Measurements from ENCODE around the gene PCP2.

The PCP2 gene

DNA sequence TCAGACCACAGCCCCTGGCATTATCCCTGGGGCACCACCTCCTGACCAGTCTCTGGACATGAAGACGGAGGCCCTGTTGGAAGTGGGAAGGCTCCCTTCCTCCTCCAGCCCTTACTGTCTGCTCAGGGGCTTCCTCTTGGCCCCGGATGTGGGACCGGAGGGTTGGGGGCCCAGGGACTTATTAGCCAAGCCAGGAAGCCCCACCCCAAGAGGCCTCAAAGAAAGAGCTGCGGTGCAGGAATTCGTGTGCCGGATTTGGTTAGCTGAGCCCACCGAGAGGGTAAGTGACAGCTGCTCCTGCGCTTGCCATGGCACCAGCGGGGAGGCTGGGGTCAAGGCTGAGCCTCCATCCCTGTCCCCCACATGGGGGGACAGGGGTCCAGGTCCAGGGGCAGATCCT, 35.3 kb upstream of the PCP2 start, which contains the start of gene RETN:
Gene RETN (plus strand): TSS at position 208 of the 400 bp plus-strand sequence. CDS start 278 bp downstream, outside the sequence.
- H4K91ac ChIP-seq (ENCODE audit: low read length), result no peak within 1 kb of the TSS
- peaks cover 5% of the 10 kb centered on the region for H3K9me3 ChIP-seq (ENCODE audit: control insufficient read depth, low read length)
- H3K4me3 ChIP-seq (ENCODE audit: insufficient read depth in 1 of 2, low read depth in 1 of 2, low read length in 2 of 2), result no peak within 1 kb of the TSS
- H3K79me1 ChIP-seq (replicated peaks; ENCODE audit: low read length, poor library complexity, severe bottlenecking), result no peaks in the 10 kb centered on the region
- H3K4me2 ChIP-seq (ENCODE audit: low read length, poor library complexity, severe bottlenecking), result no peak within 1 kb of the TSS
- no peak within 1 kb of the TSS for H2BK5ac ChIP-seq (ENCODE audit: low read depth, low read length, poor library complexity, severe bottlenecking)
- H3K9ac ChIP-seq (ENCODE audit: low read length), result no peak within 1 kb of the TSS
- H3K14ac ChIP-seq (ENCODE audit: low read length in 2 of 2), result no peak within 1 kb of the TSS
- no peak within 1 kb of the TSS for H2AFZ ChIP-seq (ENCODE audit: low read depth, low read length)
- peaks cover 2% of the 10 kb centered on the region for H3K4me1 ChIP-seq (ENCODE audit: control insufficient read depth, insufficient read depth, low read depth, low read length)
- no peaks in the 10 kb centered on the region for H3K36me3 ChIP-seq (ENCODE audit: control insufficient read depth in 1 of 2, insufficient read depth in 2 of 2, low read depth in 1 of 2, low read length in 2 of 2)
- H2BK15ac ChIP-seq (ENCODE audit: low read depth, poor library complexity, severe bottlenecking), result no peak within 1 kb of the TSS
- no peak for DNase-seq
- no peak within 1 kb of the TSS for H2AK5ac ChIP-seq (ENCODE audit: low read length, severe bottlenecking)
- 84% methylated on average over 9 of the region's 9 CpGs for WGBS
- peaks cover 40 to 47% of the 10 kb centered on the region in 2 experiments for H3K27me3 ChIP-seq (ENCODE audit: control insufficient read depth in 1 of 2, insufficient read depth in 1 of 2, low read length in 2 of 2)
- no peak within 1 kb of the TSS for H3K23ac ChIP-seq (ENCODE audit: low read length in 2 of 2)
- H3K27ac ChIP-seq (ENCODE audit: low read length, poor library complexity, severe bottlenecking), result no peak within 1 kb of the TSS
- no peak within 1 kb of the TSS for H2BK120ac ChIP-seq (ENCODE audit: low read depth, low read length)
- no peak within 1 kb of the TSS for H3K4ac ChIP-seq (ENCODE audit: low read depth in 1 of 2, low read length in 2 of 2)
- H2BK12ac ChIP-seq (ENCODE audit: low read length in 2 of 2), result no peak within 1 kb of the TSS
- H4K8ac ChIP-seq (ENCODE audit: low read length), result no peak within 1 kb of the TSS
- no peak within 1 kb of the TSS for H3K18ac ChIP-seq (ENCODE audit: low read depth in 1 of 2, low read length in 2 of 2)

DNA sequence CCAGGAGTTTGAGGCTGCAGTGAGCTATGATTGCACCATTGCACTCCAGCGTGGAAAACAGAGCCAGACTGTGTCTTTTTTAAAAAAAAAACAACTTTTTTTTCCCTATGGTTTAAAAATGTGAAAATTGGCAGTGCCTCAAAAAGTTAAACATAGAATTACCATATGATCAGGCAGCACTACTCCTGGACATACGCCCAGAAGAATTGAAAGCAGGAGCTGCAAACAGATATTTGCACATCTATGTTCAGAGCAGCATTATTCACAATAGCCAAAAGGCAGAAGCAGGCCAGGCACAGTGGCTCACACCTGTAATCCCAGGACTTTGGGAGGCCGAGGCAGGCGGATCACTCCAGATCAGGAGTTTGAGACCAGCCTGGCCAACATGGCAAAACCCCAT, 31.6 kb upstream of the PCP2 start:
- WGBS, result 71% methylated on average over 3 of the region's 4 CpGs

DNA sequence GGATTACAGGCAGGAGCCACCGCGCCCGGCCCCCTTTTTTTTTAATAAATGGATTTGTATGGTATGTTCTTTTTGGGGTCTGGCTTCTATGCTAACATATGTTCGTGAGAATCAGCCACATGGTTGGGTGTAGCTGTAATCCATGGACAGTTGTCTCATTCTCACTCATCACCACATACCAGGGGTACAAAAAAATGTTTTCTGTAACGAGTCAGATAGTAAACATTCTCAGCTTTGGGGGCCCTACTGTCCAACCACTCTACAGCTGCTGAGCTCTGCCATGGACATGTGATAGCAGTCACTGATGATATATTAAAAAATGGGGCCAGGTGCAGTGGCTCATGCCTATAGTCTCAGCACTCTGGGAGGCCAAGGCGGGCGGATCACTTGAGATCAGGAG, 30.2 kb upstream of the PCP2 start:
- Histone ChIP-seq H3K79me1 (replicated peaks; ENCODE audit: low read length, poor library complexity, severe bottlenecking) (no peaks in the 10 kb centered on the region), H3K27ac (ENCODE audit: low read length, poor library complexity, severe bottlenecking) (no peak overlapping the region), H3K9ac (ENCODE audit: low read length) (no peak overlapping the region), H3K4me2 (ENCODE audit: low read length, poor library complexity, severe bottlenecking) (no peak overlapping the region), H3K4ac (ENCODE audit: low read depth in 1 of 2, low read length in 2 of 2) (no peak overlapping the region), H2BK15ac (ENCODE audit: low read depth, poor library complexity, severe bottlenecking) (no peak overlapping the region), H3K9me3 (ENCODE audit: control insufficient read depth, low read length) (no peaks in the 10 kb centered on the region), H4K8ac (ENCODE audit: low read length) (no peak overlapping the region), H3K4me3 (ENCODE audit: insufficient read depth in 1 of 2, low read depth in 1 of 2, low read length in 2 of 2) (no peak overlapping the region), H2BK120ac (ENCODE audit: low read depth, low read length) (no peak overlapping the region), H3K36me3 (ENCODE audit: control insufficient read depth in 1 of 2, insufficient read depth in 2 of 2, low read depth in 1 of 2, low read length in 2 of 2) (no peaks in the 10 kb centered on the region), H3K18ac (ENCODE audit: low read depth in 1 of 2, low read length in 2 of 2) (no peak overlapping the region), H2BK12ac (ENCODE audit: low read length in 2 of 2) (no peak overlapping the region), H2AK5ac (ENCODE audit: low read length, severe bottlenecking) (no peak overlapping the region), H2AFZ (ENCODE audit: low read depth, low read length) (no peak overlapping the region), H3K4me1 (ENCODE audit: control insufficient read depth, insufficient read depth, low read depth, low read length) (no peaks in the 10 kb centered on the region), H3K27me3 (ENCODE audit: control insufficient read depth in 1 of 2, insufficient read depth in 1 of 2, low read length in 2 of 2) (peaks cover 8 to 36% of the 10 kb centered on the region in 2 experiments), H3K23ac (ENCODE audit: low read length in 2 of 2) (no peak overlapping the region), H4K91ac (ENCODE audit: low read length) (no peak overlapping the region), H2BK5ac (ENCODE audit: low read depth, low read length, poor library complexity, severe bottlenecking) (no peak overlapping the region), H3K14ac (ENCODE audit: low read length in 2 of 2) (no peak overlapping the region)
- 77% methylated on average over 3 of the region's 7 CpGs for WGBS
- no peak for DNase-seq

More for the DNA sequence above, 31.6 kb upstream of the PCP2 start:
- Histone ChIP-seq H2AK5ac (ENCODE audit: low read length, severe bottlenecking) (no peak overlapping the region), H4K91ac (ENCODE audit: low read length) (no peak overlapping the region), H3K4me2 (ENCODE audit: low read length, poor library complexity, severe bottlenecking) (no peak overlapping the region), H3K9ac (ENCODE audit: low read length) (no peak overlapping the region), H3K4me3 (ENCODE audit: insufficient read depth in 1 of 2, low read depth in 1 of 2, low read length in 2 of 2) (no peak overlapping the region), H3K27ac (ENCODE audit: low read length, poor library complexity, severe bottlenecking) (no peak overlapping the region), H3K36me3 (ENCODE audit: control insufficient read depth in 1 of 2, insufficient read depth in 2 of 2, low read depth in 1 of 2, low read length in 2 of 2) (no peaks in the 10 kb centered on the region), H3K4me1 (ENCODE audit: control insufficient read depth, insufficient read depth, low read depth, low read length) (peaks cover under 1% of the 10 kb centered on the region), H3K27me3 (ENCODE audit: control insufficient read depth in 1 of 2, insufficient read depth in 1 of 2, low read length in 2 of 2) (peaks cover 16 to 48% of the 10 kb centered on the region in 2 experiments), H2AFZ (ENCODE audit: low read depth, low read length) (no peak overlapping the region), H2BK120ac (ENCODE audit: low read depth, low read length) (no peak overlapping the region), H2BK15ac (ENCODE audit: low read depth, poor library complexity, severe bottlenecking) (no peak overlapping the region), H3K18ac (ENCODE audit: low read depth in 1 of 2, low read length in 2 of 2) (no peak overlapping the region), H3K23ac (ENCODE audit: low read length in 2 of 2) (no peak overlapping the region), H2BK5ac (ENCODE audit: low read depth, low read length, poor library complexity, severe bottlenecking) (no peak overlapping the region), H3K9me3 (ENCODE audit: control insufficient read depth, low read length) (no peaks in the 10 kb centered on the region), H4K8ac (ENCODE audit: low read length) (no peak overlapping the region), H3K4ac (ENCODE audit: low read depth in 1 of 2, low read length in 2 of 2) (no peak overlapping the region), H3K79me1 (replicated peaks; ENCODE audit: low read length, poor library complexity, severe bottlenecking) (no peaks in the 10 kb centered on the region), H2BK12ac (ENCODE audit: low read length in 2 of 2) (no peak overlapping the region), H3K14ac (ENCODE audit: low read length in 2 of 2) (no peak overlapping the region)
- no peak for DNase-seq

DNA sequence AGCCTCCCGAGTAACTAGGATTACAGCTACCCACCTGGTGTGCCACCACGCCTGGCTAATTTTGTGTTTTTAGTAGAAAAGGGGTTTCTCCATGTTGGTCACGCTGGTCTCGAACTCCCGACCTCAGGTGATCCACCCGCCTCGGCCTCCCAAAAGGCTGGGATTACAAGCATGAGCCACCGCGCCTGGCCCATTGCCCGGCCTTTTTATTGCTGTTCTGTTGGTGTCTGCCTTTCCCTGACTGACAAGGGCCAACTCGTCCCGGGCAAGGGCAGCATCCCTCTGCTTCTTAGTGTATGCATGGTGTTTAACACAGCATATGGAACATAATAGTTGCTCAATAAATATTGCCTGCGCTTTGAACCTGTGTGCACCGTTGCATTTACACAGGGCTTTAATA, 29.1 kb upstream of the PCP2 start:
- no peak overlapping the region for H3K18ac ChIP-seq (ENCODE audit: low read depth in 1 of 2, low read length in 2 of 2)
- WGBS, result 85% methylated on average over 12 of the region's 14 CpGs

More for the DNA sequence above, 29.1 kb upstream of the PCP2 start:
- no peak for DNase-seq
- Histone ChIP-seq H3K4me1 (ENCODE audit: control insufficient read depth, insufficient read depth, low read depth, low read length) (no peaks in the 10 kb centered on the region), H2BK12ac (ENCODE audit: low read length in 2 of 2) (no peak overlapping the region), H2AK5ac (ENCODE audit: low read length, severe bottlenecking) (no peak overlapping the region), H3K36me3 (ENCODE audit: control insufficient read depth in 1 of 2, insufficient read depth in 2 of 2, low read depth in 1 of 2, low read length in 2 of 2) (no peaks in the 10 kb centered on the region), H3K4me2 (ENCODE audit: low read length, poor library complexity, severe bottlenecking) (no peak overlapping the region), H3K27me3 (ENCODE audit: control insufficient read depth in 1 of 2, insufficient read depth in 1 of 2, low read length in 2 of 2) (peaks cover 14 to 40% of the 10 kb centered on the region in 2 experiments), H2BK15ac (ENCODE audit: low read depth, poor library complexity, severe bottlenecking) (no peak overlapping the region), H2AFZ (ENCODE audit: low read depth, low read length) (no peak overlapping the region), H4K91ac (ENCODE audit: low read length) (no peak overlapping the region), H3K79me1 (replicated peaks; ENCODE audit: low read length, poor library complexity, severe bottlenecking) (no peaks in the 10 kb centered on the region), H3K4ac (ENCODE audit: low read depth in 1 of 2, low read length in 2 of 2) (no peak overlapping the region), H3K27ac (ENCODE audit: low read length, poor library complexity, severe bottlenecking) (no peak overlapping the region), H2BK120ac (ENCODE audit: low read depth, low read length) (no peak overlapping the region), H3K9ac (ENCODE audit: low read length) (no peak overlapping the region), H2BK5ac (ENCODE audit: low read depth, low read length, poor library complexity, severe bottlenecking) (no peak overlapping the region), H3K4me3 (ENCODE audit: insufficient read depth in 1 of 2, low read depth in 1 of 2, low read length in 2 of 2) (no peak overlapping the region), H4K8ac (ENCODE audit: low read length) (no peak overlapping the region), H3K9me3 (ENCODE audit: control insufficient read depth, low read length) (no peaks in the 10 kb centered on the region), H3K23ac (ENCODE audit: low read length in 2 of 2) (no peak overlapping the region), H3K14ac (ENCODE audit: low read length in 2 of 2) (no peak overlapping the region)

All from mesenchymal stem cell (in vitro differentiated cells and primary cell).